Loucy (cell line): Measurements from ENCODE around the gene PHACTR3.

ENCODE experiments used
- H2AFZ ChIP-seq: fragments of 200-600 bp; sonication (generic); 2 replicates; pipeline ENCODE4 v1.6.0; 2016; ENCODE audit warnings: antibody characterized with exemption, mild to moderate bottlenecking, low read length, moderate library complexity
- H3F3A ChIP-seq: fragments of 200-600 bp; 2 replicates; pipeline ENCODE4 v1.6.0; 2016; ENCODE audit warnings: antibody characterized with exemption, low read depth, mild to moderate bottlenecking
- H3K27me3 ChIP-seq: fragments of 200-600 bp; sonication (generic); 2 replicates; pipeline ENCODE4 v1.6.1; 2014; ENCODE audit warnings: low read length, mild to moderate bottlenecking; ENCODE audit not compliant: insufficient read depth, poor library complexity, severe bottlenecking
- H3K36me3 ChIP-seq: fragments of 200-600 bp; sonication (generic); 2 replicates; pipeline ENCODE4 v1.6.1; 2016; ENCODE audit warnings: low read length; ENCODE audit not compliant: insufficient read depth
- H3K4me1 ChIP-seq: fragments of 200-600 bp; sonication (generic); 2 replicates; pipeline ENCODE4 v1.5.1; 2014; ENCODE audit warnings: low read length, mild to moderate bottlenecking; ENCODE audit not compliant: insufficient read depth, poor library complexity, severe bottlenecking
- H3K4me2 ChIP-seq: fragments of 200-600 bp; sonication (generic); 2 replicates; pipeline ENCODE4 v1.6.0; 2014; ENCODE audit warnings: antibody characterized with exemption, low read length, low read depth, mild to moderate bottlenecking; ENCODE audit not compliant: poor library complexity, severe bottlenecking
- H3K4me3 ChIP-seq: fragments of 200-600 bp; sonication (generic); 2 replicates; pipeline ENCODE4 v1.5.1; 2014; ENCODE audit warnings: low read length, mild to moderate bottlenecking, mixed read lengths; ENCODE audit not compliant: poor library complexity, severe bottlenecking
- H3K79me2 ChIP-seq: fragments of 200-600 bp; sonication (generic); 2 replicates; pipeline ENCODE4 v1.6.1; 2014; ENCODE audit warnings: low read length; ENCODE audit not compliant: insufficient read depth
- H3K9ac ChIP-seq: fragments of 200-600 bp; sonication (generic); 2 replicates; pipeline ENCODE4 v1.6.0; 2014; ENCODE audit warnings: mild to moderate bottlenecking, low read depth, low read length, moderate library complexity; ENCODE audit not compliant: poor library complexity, severe bottlenecking
- H3K9me2 ChIP-seq: fragments of 200-600 bp; sonication (generic); replicated peaks from 2 replicates; pipeline ENCODE4 v1.6.1; 2016; ENCODE audit warnings: low read depth, low read length, mixed read lengths
- H3K9me3 ChIP-seq: fragments of 200-600 bp; sonication (generic); 2 replicates; pipeline ENCODE4 v1.6.1; 2014; ENCODE audit warnings: mild to moderate bottlenecking, antibody characterized with exemption, low read length, low read depth; ENCODE audit not compliant: insufficient read depth
- H4K20me1 ChIP-seq: fragments of 200-600 bp; sonication (generic); 2 replicates; pipeline ENCODE4 v1.6.0; 2014; ENCODE audit warnings: antibody characterized with exemption, low read length, mild to moderate bottlenecking; ENCODE audit not compliant: insufficient read depth, poor library complexity, severe bottlenecking
- EZH2phosphoT487 ChIP-seq: fragments of 200-600 bp; IDR thresholded peaks from 2 replicates; pipeline ENCODE4 v1.6.1; 2018; ENCODE audit warnings: antibody characterized with exemption, mild to moderate bottlenecking, moderate library complexity, borderline replicate concordance
- TF ChIP-seq, protein P1 (sequence below): fragments of 200-600 bp; sonication (generic); conservative IDR thresholded peaks from 2 replicates; pipeline ENCODE4 v1.5.1; 2014; ENCODE audit warnings: mild to moderate bottlenecking, antibody characterized with exemption, low read length

PHACTR3 gene

DNA sequence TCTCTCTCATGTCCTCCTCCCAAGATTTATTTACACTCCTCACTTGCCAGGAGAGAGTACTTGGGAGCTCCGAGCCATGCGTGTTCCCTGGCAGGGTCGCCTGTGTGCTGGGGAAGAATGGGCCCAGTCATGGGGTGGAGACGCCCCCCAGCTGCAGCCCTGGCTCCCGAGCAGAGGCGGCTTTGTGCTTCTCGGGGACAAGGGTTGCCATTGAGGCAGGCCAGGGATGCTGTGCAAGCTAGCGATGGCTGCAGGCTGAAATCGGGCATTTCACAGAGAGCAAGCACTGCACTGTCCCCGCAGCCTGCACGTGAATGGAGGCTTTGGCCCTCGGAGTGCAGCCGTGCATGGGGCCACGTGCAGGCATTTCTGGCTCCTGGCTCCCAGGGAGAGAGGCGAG lies 23.8 kb downstream of the PHACTR3 start:
- H3K9ac ChIP-seq, result no peak overlapping the region
- peaks cover 9% of the 10 kb centered on the region; the same call in 1 of the 2 replicates for H3K36me3 ChIP-seq
- H3K9me2 ChIP-seq, result no peaks in the 10 kb centered on the region
- TF ChIP-seq, protein P1, sequence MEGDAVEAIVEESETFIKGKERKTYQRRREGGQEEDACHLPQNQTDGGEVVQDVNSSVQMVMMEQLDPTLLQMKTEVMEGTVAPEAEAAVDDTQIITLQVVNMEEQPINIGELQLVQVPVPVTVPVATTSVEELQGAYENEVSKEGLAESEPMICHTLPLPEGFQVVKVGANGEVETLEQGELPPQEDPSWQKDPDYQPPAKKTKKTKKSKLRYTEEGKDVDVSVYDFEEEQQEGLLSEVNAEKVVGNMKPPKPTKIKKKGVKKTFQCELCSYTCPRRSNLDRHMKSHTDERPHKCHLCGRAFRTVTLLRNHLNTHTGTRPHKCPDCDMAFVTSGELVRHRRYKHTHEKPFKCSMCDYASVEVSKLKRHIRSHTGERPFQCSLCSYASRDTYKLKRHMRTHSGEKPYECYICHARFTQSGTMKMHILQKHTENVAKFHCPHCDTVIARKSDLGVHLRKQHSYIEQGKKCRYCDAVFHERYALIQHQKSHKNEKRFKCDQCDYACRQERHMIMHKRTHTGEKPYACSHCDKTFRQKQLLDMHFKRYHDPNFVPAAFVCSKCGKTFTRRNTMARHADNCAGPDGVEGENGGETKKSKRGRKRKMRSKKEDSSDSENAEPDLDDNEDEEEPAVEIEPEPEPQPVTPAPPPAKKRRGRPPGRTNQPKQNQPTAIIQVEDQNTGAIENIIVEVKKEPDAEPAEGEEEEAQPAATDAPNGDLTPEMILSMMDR, result no peak
- TF ChIP-seq EZH2phosphoT487, result no peak
- no peaks in the 10 kb centered on the region for H3K9me3 ChIP-seq
- no peaks in the 10 kb centered on the region for H3K27me3 ChIP-seq
- no peaks in the 10 kb centered on the region for H3F3A ChIP-seq
- H2AFZ ChIP-seq, result no peak overlapping the region
- H3K79me2 ChIP-seq, result peaks cover 64% of the 10 kb centered on the region
- H3K4me1 ChIP-seq, result peaks cover 7% of the 10 kb centered on the region
- peaks cover 18% of the 10 kb centered on the region for H4K20me1 ChIP-seq
- H3K4me3 ChIP-seq, result no peak overlapping the region
- H3K4me2 ChIP-seq, result no peak overlapping the region

DNA sequence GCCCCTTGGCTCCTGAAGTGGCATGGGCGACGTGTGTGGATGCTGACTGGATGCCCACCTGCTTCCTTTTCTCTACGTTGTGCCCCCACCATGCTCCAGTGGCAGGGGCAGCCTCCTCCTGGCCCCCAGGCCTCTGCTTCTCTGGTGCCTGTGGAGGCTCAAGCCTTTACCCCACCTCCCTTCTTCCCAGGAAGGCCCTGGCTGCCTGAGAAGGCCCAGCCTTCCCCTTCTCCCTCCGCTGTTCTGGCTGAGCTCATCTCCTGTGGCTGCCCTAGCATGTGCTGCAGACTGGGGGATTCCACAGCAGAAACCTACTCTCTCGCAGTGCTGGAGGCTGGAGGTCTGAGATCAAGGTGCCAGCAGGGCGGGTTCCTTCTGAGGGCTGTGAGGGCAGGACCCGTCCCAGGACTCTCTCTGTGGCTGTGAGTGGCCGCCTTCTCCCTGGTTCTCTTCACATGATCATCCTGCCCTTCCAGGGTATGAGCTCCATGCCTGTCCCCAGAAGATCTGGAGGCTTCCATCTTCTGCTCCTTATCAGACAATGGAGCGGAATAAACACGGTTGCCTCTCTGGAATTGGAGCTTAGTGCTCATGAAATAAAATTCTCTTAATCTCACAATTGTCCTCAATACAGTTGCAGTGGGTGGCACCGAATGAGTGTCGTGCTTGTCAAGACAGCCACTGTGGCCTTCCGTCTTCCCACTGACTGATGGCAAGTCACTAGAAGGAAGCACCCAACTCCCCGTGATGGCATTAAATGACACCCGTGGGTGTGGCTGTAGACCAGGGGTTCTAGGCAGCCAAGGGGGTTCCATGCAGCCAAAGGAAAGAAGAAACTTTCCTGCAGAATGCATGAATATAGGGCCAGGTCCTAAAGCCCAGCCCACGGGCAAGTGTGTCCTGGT lies 25.1 kb downstream of the PHACTR3 start:
- Histone ChIP-seq H3F3A (no peaks in the 10 kb centered on the region), H3K4me2 (no peak overlapping the region), H3K36me3 (peaks cover 9% of the 10 kb centered on the region; the same call in 1 of the 2 replicates), H3K4me3 (no peak overlapping the region), H3K9me3 (no peaks in the 10 kb centered on the region), H4K20me1 (peaks cover 22% of the 10 kb centered on the region), H2AFZ (no peak overlapping the region), H3K27me3 (no peaks in the 10 kb centered on the region), H3K9ac (no peak overlapping the region), H3K79me2 (peaks cover 66% of the 10 kb centered on the region), H3K4me1 (peaks cover 7% of the 10 kb centered on the region), H3K9me2 (no peaks in the 10 kb centered on the region)
- TF ChIP-seq, protein P1, result no peak
- TF ChIP-seq EZH2phosphoT487, result no peak

DNA sequence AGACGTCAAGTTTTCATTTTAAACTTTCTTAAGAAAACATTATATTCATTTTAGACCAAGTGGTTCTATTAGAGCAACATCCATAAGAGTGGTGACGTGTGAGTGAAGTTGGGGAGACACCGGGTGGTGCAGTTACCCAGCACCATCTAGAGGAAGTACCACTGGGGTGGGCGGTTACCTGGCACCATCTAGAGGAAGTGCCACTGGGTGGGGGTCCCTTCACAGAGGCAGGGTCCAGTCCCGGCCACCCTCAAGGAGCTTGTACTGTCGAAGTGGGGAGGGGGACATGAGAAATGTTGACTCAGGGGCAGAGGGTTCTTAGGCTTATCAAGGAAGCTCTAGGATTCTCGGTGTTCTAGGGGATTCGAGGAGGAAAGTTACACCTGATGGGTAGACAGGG lies 26.2 kb downstream of the PHACTR3 start:
- H3K9me2 ChIP-seq, result no peaks in the 10 kb centered on the region
- no peak for TF ChIP-seq EZH2phosphoT487
- TF ChIP-seq, protein P1, result no peak
- H3K36me3 ChIP-seq, result peaks cover 9% of the 10 kb centered on the region; the same call in 1 of the 2 replicates
- peaks cover 63% of the 10 kb centered on the region for H3K79me2 ChIP-seq
- H3K27me3 ChIP-seq, result no peaks in the 10 kb centered on the region
- no peaks in the 10 kb centered on the region for H3K9me3 ChIP-seq
- H3K9ac ChIP-seq, result no peak overlapping the region
- no peaks in the 10 kb centered on the region for H3F3A ChIP-seq
- peaks cover 19% of the 10 kb centered on the region for H4K20me1 ChIP-seq
- no peak overlapping the region for H3K4me2 ChIP-seq
- peaks cover 7% of the 10 kb centered on the region for H3K4me1 ChIP-seq
- H3K4me3 ChIP-seq, result no peak overlapping the region
- no peak overlapping the region for H2AFZ ChIP-seq
